NCI-H2196 treated with DMSO at 0.1 percent for 48 hours (cell line): ENCODE results near the gene LDB3.

Experiments used
- DNase-seq: peaks from one replicate; lab custom pipeline; 2025; ENCODE audit not compliant: unreplicated experiment; lab: John Stamatoyannopoulos, UW

LDB3 gene

GRCh38 chr10:86664341-86665217 is 3.7 kb upstream of the LDB3 start:
- no peak for DNase-seq

- DNase-seq, result no peak
These were observed 3.1 kb upstream of the LDB3 start for GRCh38 chr10:86665218-86665607.

GRCh38 chr10:86665868-86666267 is 2.4 kb upstream of the LDB3 start:
- no peak for DNase-seq

- DNase-seq, result no peak
These were observed 1.8 kb upstream of the LDB3 start for GRCh38 chr10:86666538-86666937.

GRCh38 chr10:86667421-86668181 is 710 bp upstream of the LDB3 start:
- no peak for DNase-seq

GRCh38 chr10:86670290-86670811 is 2.0 kb downstream of the LDB3 start:
- DNase-seq, result no peak

GRCh38 chr10:86670876-86671275 is 2.6 kb downstream of the LDB3 start:
- DNase-seq, result no peak

GRCh38 chr10:86671419-86671818 is 3.1 kb downstream of the LDB3 start:
- DNase-seq, result no peak

- DNase-seq, result no peak
These were observed 3.8 kb downstream of the LDB3 start for GRCh38 chr10:86671985-86672710.

GRCh38 chr10:86673216-86673826 is 5.0 kb downstream of the LDB3 start:
- DNase-seq, result no peak

- peak; percentile 65 for DNase-seq
These were observed 5.7 kb downstream of the LDB3 start for GRCh38 chr10:86673827-86674581.

GRCh38 chr10:86674912-86675311 is 6.6 kb downstream of the LDB3 start:
- DNase-seq, result no peak

GRCh38 chr10:86677374-86677773 is 9.1 kb downstream of the LDB3 start:
- no peak for DNase-seq

- no peak for DNase-seq
These were observed 10.9 kb downstream of the LDB3 start for GRCh38 chr10:86678999-86679792.

- peak; percentile 16 for DNase-seq
These were observed 12.7 kb downstream of the LDB3 start for GRCh38 chr10:86681047-86681446.

- DNase-seq, result no peak
These were observed 13.5 kb downstream of the LDB3 start for GRCh38 chr10:86681722-86682386.

GRCh38 chr10:86682675-86683074 is 14.4 kb downstream of the LDB3 start:
- no peak for DNase-seq

GRCh38 chr10:86684331-86685097 is 16.2 kb downstream of the LDB3 start:
- DNase-seq, result no peak
